ENCODE results near the gene REL. TPM values are rescaled to one million over a fixed set of nuclear protein-coding genes. Genes with fewer than 3 reads are reported as not detected.

REL gene
- total RNA-seq, 1 experiment from 2014 or later: 10.0 TPM

- DNase-seq (ENCODE audit: low read depth, low spot score) (no peak), ATAC-seq (no peak)
- no peaks in the 10 kb centered on the region for H3K4me1 ChIP-seq (ENCODE audit: control insufficient read depth, insufficient read depth, low read length)
- H3K27ac ChIP-seq (ENCODE audit: low read length): no peak overlapping the region
- ChIA-PET CTCF (no interaction called here), POLR2A (no interaction called here)
- TF ChIP-seq REST (IDR thresholded peaks at IDR 0.05; ENCODE audit: insufficient read depth in 1 of 2, low read depth in 2 of 2, low read length in 1 of 2): no peak
- TF ChIP-seq TCF7L2 (IDR thresholded peaks at IDR 0.05; ENCODE audit: low read depth, low read length): no peak
- TF ChIP-seq SIN3A (IDR thresholded peaks at IDR 0.05; ENCODE audit: borderline replicate concordance, insufficient read depth, low read depth, low read length): no peak
- no peak for TF ChIP-seq CTCF (IDR thresholded peaks at IDR 0.05)
- no peak for TF ChIP-seq POLR2AphosphoS5 (IDR thresholded peaks at IDR 0.05; ENCODE audit: low read depth, low read length)
- no peaks in the 10 kb centered on the region for H3K36me3 ChIP-seq (ENCODE audit: control insufficient read depth, insufficient read depth, low read length)
- no peaks in the 10 kb centered on the region for H3K9me3 ChIP-seq (ENCODE audit: control insufficient read depth, insufficient read depth, low read depth, low read length)
- intact Hi-C loops (cut with micrococcal nuclease; ENCODE audit: unreplicated experiment) (no loop called here), in situ Hi-C loops (cut with HindIII; ENCODE audit: low pct_unique_long_range_greater_than_20kb, low sequenced_read_pairs) (no loop called here)
- no TSS peak for BruUV-seq (replicated peaks)
- H3K27me3 ChIP-seq (ENCODE audit: control insufficient read depth, insufficient read depth, low read length): no peaks in the 10 kb centered on the region
- H3K4me3 ChIP-seq (ENCODE audit: low read depth in 2 of 2, low read length in 2 of 2): no peak overlapping the region
Observed at GRCh38 chr2:60948161-60948560, 66.8 kb downstream of the REL start.

- Histone ChIP-seq H3K27me3 (ENCODE audit: control insufficient read depth, insufficient read depth, low read length) (no peaks in the 10 kb centered on the region), H3K9me3 (ENCODE audit: control insufficient read depth, insufficient read depth, low read depth, low read length) (no peaks in the 10 kb centered on the region), H3K4me3 (ENCODE audit: low read depth in 2 of 2, low read length in 2 of 2) (no peak overlapping the region), H3K27ac (ENCODE audit: low read length) (no peak overlapping the region), H3K4me1 (ENCODE audit: control insufficient read depth, insufficient read depth, low read length) (no peaks in the 10 kb centered on the region), H3K36me3 (ENCODE audit: control insufficient read depth, insufficient read depth, low read length) (no peaks in the 10 kb centered on the region)
- POLR2A ChIA-PET: no interaction called here
- no TSS peak for BruUV-seq (replicated peaks)
- CTCF ChIA-PET: no interaction called here
- in situ Hi-C loops (cut with HindIII; ENCODE audit: low pct_unique_long_range_greater_than_20kb, low sequenced_read_pairs): no loop called here
- intact Hi-C loops (cut with micrococcal nuclease; ENCODE audit: unreplicated experiment): no loop called here
- DNase-seq (ENCODE audit: low read depth, low spot score) (no peak), ATAC-seq (no peak)
- TF ChIP-seq TCF7L2 (IDR thresholded peaks at IDR 0.05; ENCODE audit: low read depth, low read length) (no peak), CTCF (IDR thresholded peaks at IDR 0.05) (no peak), POLR2AphosphoS5 (IDR thresholded peaks at IDR 0.05; ENCODE audit: low read depth, low read length) (no peak), REST (IDR thresholded peaks at IDR 0.05; ENCODE audit: insufficient read depth in 1 of 2, low read depth in 2 of 2, low read length in 1 of 2) (no peak), SIN3A (IDR thresholded peaks at IDR 0.05; ENCODE audit: borderline replicate concordance, insufficient read depth, low read depth, low read length) (no peak)
Observed at GRCh38 chr2:60948926-60949579, 67.7 kb downstream of the REL start.
